GM19043 (cell line): ENCODE data around the gene ZNF536.

Experiments
- ATAC-seq: cut with Tn5 transposase; IDR thresholded peaks from one replicate; pipeline ENCODE4 v1.9.1; 2021; ENCODE audit warnings: low read depth; ENCODE audit not compliant: unreplicated experiment

Gene ZNF536

DNA sequence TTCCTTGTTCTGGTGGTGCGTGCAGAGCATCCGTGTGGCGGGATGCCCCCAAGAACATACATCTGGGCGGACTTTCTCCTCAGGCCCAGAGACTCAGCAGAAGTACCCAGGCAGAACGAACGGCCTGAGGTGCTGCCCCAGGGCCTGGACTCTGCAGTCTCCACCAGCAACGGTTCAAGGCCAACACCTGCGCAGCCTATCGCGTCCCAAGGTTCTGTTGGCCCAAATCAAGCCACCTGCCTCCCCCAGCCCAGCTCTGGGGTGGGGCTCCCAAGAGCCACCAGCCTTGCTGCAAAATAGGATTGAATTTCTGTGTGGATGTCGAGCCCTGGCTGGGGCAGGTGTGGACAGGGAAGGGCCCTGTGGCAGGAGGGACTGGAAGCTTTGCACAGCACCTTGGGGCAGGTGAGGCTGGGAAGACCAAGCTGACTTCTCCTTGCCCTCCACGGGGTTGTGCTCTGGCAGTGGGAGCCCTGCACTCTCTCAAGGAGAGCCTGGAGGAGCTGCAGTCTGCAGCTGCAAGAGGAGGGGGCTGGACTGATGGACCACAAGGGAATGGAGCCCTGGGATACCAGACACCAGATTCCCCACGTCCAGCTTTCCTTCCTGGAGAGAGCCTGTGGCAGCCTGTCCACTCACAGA lies 146.9 kb downstream of the ZNF536 start:
- no peak for ATAC-seq

DNA sequence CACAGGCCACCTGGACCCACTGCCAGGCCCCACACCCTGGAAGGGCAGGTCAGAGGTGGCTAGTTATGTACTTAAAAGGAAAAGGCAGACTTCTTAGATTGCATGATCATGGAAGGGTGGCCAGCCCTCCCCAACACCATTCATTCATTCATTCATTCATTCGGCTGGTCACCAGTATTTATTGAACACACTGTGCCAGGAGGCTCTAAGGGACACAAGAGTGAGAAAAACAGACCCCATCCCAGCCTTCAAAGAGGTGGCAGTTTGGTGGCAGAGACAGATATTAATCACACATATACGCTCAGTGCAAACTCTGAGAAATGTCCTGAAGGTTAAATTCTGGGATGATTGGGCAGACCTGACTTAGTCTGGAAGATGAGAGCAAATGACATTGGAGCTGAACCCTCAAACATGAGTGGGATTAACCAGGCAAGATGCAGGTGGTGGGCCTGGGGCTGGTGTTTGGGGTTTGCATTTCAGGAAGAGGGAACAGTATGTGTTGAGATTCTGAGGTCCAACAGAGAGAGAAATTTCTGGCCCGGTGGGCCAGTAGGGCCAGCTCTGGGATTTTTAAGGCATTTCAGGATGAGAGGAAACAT lies 147.5 kb downstream of the ZNF536 start:
- ATAC-seq = no peak

DNA sequence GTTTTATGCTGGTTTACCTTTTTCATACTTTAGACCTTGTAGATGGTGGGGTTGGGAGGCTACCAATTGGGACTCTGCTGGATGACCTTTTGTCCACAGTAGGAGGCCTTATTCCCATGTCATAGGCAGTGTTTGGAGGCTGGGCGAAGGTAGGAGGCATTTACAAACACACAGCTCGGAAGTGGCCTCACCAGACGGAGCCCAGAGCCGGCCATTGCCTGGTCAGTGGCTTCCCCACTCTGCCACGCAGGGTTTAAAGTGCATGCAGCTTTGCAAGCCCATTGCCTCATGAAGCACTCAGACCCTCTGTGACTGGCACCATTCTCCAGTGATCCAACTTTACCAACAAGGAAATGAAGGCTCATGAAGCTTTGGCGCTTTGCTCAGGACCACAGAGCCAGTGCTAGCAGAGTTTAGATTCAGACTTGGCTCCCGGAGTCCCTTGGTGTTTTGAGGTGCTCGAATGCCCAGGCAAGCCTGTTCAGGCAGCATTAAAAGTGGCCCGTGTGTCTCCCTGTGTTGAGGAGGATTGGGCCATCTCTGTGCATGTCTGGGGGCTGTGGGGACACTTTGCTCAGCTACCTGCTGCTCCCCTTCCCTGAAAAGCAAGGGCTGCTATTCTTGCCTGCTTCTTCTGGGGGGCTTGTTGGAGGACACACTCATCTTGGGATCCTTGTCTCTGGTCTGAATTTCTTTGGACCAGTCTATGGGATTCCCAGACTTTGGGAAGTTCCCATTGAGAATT lies 148.7 kb downstream of the ZNF536 start:
- ATAC-seq = no peak

DNA sequence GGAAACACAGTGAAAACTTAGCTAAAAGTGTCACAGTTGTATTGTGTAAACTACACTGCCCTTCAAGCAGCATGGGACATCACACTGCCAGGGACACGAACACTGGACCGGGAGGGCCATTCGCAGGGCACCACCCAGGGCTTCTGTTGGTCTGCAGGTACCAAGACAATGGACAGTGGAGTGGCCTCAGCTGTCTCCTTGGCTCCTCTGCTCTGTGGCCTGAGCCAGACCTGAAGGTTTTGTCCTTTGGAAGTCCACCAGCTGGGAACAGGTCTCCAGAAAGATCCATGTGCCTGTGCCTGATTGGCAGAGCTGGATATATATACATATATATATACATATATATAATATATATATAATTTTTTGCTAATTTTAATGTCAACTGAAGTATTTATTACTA lies 149.8 kb downstream of the ZNF536 start:
- ATAC-seq = no peak

DNA sequence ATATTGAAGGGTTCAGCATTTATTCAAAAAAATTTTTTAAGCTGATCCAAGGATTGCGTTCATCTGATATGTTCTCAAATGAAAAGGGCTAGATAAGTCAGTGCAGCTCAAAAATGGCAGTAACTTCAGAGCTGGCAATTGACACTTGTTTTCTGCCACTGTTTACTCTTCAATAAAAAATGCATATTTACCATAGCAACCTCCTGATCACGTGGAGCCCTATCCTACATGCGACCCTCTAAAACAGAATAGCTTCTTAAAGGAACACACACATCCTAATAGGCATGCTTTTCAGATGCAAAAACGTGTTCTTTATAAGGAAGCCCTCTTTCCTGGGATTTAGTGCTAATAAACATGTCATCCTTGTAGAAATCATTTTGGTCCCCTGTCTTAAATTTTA lies 150.2 kb downstream of the ZNF536 start:
- no peak for ATAC-seq

DNA sequence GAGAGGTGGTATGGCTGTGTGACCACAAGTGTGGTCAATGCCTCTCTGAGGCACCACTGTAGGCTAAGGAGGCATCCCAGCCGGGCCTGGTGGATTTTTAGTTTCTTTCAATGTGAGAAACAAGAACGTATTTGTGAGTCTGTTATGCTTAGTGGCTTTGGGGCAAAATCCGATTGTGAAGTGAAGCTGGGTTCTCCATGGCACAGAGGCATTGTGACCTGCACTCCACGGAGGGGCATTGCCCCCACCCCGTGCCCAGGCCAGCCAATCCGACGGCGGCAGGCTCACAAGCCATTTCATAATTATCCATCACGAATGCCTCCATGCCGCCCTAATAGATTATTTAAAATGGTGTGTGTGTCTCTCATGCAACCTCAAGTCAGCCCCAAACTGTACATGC lies 151.6 kb downstream of the ZNF536 start:
- ATAC-seq = no peak

DNA sequence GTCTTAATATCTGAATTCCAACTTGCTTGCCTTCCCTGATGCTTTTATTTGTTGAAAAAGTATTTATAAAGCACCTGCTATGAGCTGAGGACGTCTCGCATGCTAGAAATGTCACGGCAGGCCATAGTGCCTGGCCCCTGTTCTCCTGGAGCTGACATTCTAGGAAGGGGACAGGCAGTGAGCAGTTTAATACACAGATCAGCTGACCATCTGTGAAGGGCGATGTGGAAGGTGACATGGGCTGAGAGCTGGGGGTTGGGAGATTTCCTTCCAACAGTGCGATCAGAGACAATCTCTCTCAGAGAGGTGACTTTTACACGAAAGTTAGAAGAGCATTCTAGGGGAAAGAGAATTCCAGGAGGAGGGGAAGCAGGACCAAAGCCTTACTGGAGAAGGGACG lies 153.2 kb downstream of the ZNF536 start:
- ATAC-seq = no peak

DNA sequence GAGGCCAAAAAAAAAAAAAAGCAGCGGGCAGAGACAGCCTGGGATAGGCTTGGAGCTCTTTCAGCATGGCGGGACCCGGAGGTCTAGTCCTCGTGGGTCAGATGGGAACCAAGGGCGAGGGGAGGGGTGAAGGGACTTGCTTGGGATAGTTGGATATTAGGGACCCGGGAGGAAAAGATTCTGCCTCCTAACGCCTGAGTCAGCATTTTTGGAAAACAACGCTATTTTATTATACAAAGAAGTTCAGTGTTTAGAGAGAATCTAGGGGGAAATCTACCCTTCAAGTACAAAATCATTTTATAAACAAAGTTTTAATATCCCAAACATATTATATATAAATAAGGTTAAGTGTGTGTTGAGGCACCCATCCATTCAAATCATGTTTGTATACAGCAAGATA lies 156.7 kb downstream of the ZNF536 start:
- ATAC-seq = no peak

DNA sequence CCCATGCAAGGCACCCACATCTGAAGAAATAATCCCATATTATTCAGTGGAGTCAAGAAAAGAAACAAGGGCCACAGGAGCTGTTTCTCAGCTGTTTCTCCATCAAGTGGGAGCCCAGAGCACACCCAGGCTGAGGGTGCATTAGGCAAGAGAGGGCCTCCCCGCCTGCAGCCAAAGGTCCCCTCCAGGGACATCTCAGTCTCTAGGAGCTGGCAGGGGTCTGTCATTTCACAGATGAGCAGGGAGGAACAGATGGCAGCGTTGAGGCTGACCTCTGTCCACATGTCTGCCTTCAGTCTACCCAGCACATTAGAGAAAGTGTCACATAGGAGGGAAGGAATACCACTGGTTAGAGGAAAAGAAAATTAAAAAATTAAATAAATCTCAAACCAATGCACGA lies 157.7 kb downstream of the ZNF536 start:
- no peak for ATAC-seq

DNA sequence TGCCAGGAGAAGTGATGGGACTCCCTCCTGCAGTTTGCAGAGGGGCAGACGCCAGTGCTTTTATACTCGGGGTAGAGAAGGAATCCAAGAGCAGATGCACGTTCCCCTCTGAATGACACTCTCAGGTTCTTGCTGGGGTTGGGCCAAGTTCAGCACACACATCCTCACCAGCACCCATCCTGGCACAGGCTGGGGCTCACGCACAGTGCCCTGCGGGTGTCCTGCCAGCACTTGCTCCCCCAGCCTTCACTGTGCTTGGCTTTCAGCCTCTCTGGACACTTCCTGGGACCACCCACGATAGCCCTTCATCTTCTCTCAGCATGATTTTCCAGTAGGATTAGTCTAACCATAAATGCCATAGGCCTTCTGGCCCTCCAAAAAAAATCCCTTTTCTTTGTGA lies 158.6 kb downstream of the ZNF536 start:
- ATAC-seq = no peak

DNA sequence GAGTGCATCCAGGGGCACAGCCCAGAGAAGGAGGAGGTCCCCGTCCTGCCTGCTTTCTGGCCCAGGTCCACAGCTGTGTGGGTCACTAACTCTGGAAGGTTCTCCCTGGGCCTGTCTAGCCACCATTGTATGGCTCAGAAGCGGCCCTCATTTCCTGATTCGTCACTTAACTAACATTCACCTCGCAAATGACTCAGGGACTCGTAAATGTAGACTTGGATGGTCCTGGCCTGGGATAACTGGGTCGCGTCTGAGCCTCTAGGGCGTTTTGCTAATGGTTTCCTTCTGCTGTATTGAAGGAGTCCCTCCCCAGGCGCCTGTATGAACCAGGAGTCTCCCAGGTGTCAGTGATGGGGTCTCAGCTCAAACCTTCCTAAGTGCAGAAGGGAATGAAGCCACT lies 162.8 kb downstream of the ZNF536 start:
- no peak for ATAC-seq

DNA sequence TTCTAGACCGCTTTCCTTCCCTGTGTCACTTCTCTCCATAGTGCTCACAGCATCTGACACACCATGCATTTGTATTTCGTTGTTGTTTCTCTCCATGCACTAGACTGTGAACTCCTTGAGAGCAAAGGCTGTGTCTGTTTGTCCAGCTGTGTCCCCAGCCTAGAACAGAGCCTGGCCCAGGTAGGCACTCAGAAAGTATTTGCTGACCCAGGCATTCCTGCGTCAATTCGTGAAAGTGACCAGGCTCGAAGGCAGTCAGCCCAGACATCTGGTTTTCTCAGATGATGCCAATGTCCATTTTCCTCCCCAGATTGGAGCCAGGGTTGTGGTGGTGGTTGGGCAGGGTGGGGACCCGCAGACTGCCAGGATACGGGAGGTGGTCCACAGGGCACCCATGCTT lies 164.8 kb downstream of the ZNF536 start:
- no peak for ATAC-seq

DNA sequence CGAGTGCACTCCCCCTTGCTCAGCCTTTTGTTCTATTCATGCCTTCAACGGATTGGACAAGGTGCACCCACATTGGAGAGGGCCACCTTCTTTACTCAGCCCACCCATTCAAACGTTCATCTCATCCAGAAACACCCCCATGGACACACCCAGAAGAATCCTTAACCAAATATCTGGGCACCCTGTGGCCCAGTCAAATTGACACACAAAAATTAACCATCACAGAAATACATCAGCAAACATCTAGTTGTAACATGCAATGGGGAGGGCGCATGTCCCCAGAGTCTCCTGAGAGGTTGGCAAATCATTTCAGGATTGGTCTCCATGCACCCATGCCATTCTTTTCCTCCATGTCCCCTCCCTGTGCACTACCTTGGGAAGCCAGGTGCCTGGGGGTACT lies 167.1 kb downstream of the ZNF536 start:
- no peak for ATAC-seq

DNA sequence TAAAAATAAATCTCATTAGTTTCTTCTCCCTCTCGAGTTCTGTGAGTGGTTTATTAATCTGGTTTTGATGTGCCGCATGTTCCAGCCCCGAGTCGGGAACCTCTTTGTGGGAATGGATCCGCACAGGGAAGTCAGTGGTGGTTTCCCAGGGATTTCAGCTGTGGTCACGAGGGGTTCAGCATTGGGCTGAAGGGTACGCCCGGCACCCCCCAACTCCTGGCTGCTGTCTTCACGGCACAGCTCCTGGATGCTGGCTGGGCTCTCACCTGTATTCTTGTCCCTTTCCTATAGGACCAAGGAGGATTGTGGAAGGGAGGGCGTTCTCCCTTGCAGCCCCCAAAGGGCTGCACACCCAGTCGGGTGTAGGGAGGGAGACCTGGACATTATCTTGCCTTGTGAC lies 167.8 kb downstream of the ZNF536 start:
- ATAC-seq = no peak

DNA sequence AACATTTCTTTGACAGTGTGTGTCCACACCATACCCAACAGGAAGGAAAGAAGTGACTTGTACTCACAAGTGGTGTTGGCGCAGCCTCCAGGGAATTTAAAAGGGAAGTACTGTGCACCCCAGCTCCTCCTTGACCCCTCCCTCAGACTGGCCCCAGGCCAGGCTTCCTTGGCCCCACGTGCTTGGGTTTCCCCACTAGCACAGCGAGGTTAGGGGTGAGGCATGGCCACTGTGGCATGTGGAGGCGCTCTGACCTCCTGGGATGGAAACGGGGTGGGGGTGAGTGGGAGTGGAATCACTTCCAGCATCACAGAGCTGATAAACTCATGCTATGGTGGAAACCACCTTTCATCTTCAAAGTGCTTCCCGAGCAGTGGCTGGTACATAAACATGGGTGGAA lies 168.6 kb downstream of the ZNF536 start:
- ATAC-seq = no peak

DNA sequence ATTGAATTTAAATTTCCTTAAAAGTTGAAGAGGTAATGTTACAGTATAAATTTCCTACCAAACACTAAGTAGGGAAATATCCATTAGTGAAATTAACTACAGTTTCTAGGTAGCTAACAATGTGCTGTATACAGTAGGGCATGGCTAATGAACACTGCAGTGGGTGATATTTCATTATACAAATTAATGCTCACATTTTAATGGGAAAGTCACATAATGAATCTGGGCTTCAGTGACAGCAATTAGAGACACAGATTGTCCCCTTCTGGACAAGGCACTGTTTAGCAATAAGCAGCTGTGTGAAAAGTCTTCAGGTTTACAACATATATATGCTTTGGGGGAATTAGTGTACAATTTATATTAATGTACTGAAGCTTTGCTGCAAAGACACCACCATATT lies 169.4 kb downstream of the ZNF536 start:
- no peak for ATAC-seq

DNA sequence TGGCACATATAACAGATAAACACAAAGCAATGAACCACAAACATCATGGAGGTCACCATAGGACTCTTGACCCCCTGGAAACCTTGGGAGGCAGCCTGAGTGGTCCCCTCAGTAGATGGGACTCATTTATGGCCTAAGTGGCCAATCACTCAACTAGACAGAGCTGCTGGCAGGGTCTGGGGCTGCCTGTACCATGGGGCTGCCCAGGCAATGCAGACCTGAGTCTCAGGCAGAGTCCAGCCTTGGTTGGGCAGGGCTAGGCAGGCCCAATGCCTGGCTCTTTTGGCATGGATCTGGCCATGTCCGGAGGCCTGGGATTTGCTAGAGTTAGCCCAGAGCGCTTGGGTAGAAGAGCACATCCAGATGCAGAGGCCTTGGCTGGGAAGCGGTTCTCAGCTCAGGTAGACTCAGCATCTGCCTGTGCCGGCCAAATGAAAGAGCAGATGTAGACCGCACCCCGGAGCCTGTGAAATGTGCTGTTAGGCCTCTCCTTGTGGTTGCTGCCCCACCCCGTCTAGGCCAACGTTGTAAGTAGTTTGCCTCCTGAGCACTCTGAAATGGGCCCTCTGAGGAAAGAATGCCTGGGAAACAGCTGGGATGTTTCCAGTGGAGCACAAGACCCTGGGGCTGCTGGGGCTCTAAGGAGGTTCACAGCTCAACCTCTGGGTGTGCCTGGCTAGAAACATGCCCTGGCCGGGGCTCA lies 171.2 kb downstream of the ZNF536 start:
- no peak for ATAC-seq

DNA sequence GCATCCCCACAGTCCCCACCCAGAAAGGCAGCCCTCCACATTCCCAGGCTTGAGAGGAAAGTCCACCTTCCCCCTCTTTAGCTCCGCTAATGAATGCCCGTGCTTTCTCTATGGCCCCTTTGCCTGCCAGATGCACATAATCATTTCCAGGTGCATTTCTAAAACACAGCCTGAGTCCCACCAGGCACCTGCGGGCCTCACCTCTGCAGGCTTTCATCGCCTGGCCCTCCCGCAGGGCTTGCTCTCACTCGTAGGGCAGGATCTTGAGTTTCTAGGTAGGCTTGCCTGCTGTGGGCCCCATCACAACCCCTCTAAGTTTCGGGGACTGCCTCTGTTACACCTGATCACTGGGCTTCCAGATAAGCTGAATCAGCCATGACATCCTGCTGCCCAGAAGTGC lies 173.6 kb downstream of the ZNF536 start:
- no peak for ATAC-seq

DNA sequence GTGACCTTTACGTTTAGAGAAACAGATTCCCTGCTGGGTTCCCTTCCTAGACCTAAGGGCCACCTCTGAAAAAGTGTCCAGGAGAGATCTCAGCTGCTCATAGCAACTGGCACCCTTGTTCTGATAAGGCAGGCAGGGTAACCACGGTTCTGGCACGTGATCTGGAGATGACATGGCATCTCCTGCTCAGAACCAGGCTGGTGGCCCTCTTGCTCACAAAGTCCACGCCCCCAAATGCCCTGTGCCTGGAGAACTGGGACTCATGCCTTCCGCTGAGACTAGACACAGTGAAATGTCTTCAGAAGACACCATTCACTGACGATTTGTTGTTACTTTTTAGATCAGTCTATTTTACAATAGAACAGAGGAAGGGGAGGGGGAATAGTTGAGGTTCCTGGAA lies 174.1 kb downstream of the ZNF536 start:
- no peak for ATAC-seq

DNA sequence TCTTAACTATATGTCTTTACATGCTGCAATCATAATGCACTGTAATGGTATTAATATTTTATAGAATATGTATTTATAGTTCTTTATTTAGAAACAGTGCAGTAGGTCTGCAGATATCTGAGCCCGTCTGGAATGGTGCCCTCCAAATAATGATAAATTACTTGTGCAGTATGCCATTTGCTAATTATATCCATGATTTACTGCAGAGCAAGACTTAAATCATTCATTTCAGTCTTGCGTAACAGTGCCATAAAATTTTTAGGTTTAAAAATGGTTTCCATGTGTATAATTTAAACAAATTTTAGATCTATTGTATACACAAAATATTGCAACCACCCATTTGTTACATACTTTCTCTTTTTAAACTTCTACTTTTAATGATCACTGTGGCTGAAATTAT lies 175.1 kb downstream of the ZNF536 start:
- ATAC-seq = no peak

DNA sequence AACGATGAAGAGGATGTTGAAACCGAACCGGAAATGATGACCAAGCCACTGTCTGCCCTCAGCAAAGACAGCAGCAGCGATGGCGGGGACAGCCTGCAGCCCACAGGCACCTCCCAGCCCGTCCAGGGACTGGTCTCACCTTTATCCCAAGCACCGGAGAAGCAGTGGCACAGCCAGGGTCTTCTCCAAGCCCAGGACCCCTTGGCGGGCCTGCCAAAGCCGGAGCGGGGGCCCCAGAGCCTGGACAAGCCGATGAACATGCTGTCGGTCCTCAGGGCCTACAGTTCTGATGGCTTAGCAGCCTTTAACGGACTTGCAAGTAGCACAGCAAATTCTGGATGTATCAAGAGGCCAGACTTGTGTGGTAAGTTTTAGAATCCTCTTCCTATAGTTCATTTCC lies 177.0 kb downstream of the ZNF536 start:
- no peak for ATAC-seq

DNA sequence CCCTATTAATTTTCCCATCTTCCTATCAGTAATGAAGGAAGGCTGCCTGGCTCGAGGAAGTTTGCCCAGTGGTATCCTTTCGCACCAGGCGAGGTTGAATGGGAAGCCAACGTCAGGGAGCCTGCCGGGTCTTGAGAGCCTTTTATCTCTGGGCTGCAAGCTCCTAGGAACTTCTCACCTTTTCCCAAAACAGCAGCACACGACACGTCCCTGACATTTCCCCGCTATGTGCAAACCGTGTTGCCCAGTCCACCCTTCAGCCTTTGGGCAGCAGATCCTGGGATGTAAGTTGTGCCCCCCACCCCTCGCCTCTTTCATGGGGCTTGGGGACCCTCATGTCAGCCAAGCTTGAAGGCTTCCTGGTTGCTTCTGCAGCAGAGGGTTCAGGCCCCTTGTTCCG lies 179.1 kb downstream of the ZNF536 start:
- no peak for ATAC-seq
